H4 (cell line): Measurements from ENCODE around the gene ANKRD30B. TPM values are rescaled to one million over a fixed set of nuclear protein-coding genes. Genes with fewer than 3 reads are reported as not detected.
"Not testable (repeated sequence)": the region's sequence is repeated elsewhere in the genome, so short reads cannot be mapped to it uniquely, and the experiment has no call there.

Experiments
- DNase-seq: peaks from one replicate; pipeline ENCODE4 v3.0.0-alpha.2; 2015; ENCODE audit warnings: low spot score
- total RNA-seq: library from RNA; depleted of rRNA; stranded (reverse); fragments of >200 nt; shearing (Covaris generic); gene quantifications from 2 replicates; pipeline ENCODE4 v1.2.3, GENCODE V29; 2014; rRNA removed

The ANKRD30B gene
- total RNA-seq, 1 experiment from 2014 or later: 0.33 TPM

GRCh38 chr18:14856256-14856655, 108.3 kb downstream of the ANKRD30B start:
- DNase-seq: not testable (repeated sequence)

GRCh38 chr18:14858514-14858913, 110.5 kb downstream of the ANKRD30B start:
- not testable (repeated sequence) for DNase-seq

GRCh38 chr18:14859995-14860394, 112.0 kb downstream of the ANKRD30B start:
- not testable (repeated sequence) for DNase-seq

- DNase-seq: not testable (repeated sequence)
These were observed 118.5 kb downstream of the ANKRD30B start for GRCh38 chr18:14866426-14866825.

GRCh38 chr18:14867988-14868387, 120.0 kb downstream of the ANKRD30B start:
- DNase-seq: not testable (repeated sequence)

- not testable (repeated sequence) for DNase-seq
These were observed 120.9 kb downstream of the ANKRD30B start for GRCh38 chr18:14868825-14869224.

- not testable (repeated sequence) for DNase-seq
These were observed 130.9 kb downstream of the ANKRD30B start for GRCh38 chr18:14878826-14879225.

- no peak for DNase-seq
These were observed 152.5 kb downstream of the ANKRD30B start for GRCh38 chr18:14900435-14900834.

Other genes starting within 250 kb of the ANKRD30B start
- gene POTEC, start 204.6 kb upstream of the ANKRD30B start, total RNA-seq: 0.10 TPM in 1 of 2 replicates, not detected in the other